Loucy (cell line): Measurements from ENCODE around the gene PRIMPOL.

Experiments
- H2AFZ ChIP-seq: fragments of 200-600 bp; sonication (generic); 2 replicates; pipeline ENCODE4 v1.6.0; 2016; ENCODE audit warnings: antibody characterized with exemption, mild to moderate bottlenecking, low read length, moderate library complexity
- H3F3A ChIP-seq: fragments of 200-600 bp; 2 replicates; pipeline ENCODE4 v1.6.0; 2016; ENCODE audit warnings: antibody characterized with exemption, low read depth, mild to moderate bottlenecking
- H3K27me3 ChIP-seq: fragments of 200-600 bp; sonication (generic); 2 replicates; pipeline ENCODE4 v1.6.1; 2014; ENCODE audit warnings: low read length, mild to moderate bottlenecking; ENCODE audit not compliant: insufficient read depth, poor library complexity, severe bottlenecking
- H3K36me3 ChIP-seq: fragments of 200-600 bp; sonication (generic); 2 replicates; pipeline ENCODE4 v1.6.1; 2016; ENCODE audit warnings: low read length; ENCODE audit not compliant: insufficient read depth
- H3K4me1 ChIP-seq: fragments of 200-600 bp; sonication (generic); 2 replicates; pipeline ENCODE4 v1.5.1; 2014; ENCODE audit warnings: low read length, mild to moderate bottlenecking; ENCODE audit not compliant: insufficient read depth, poor library complexity, severe bottlenecking
- H3K4me2 ChIP-seq: fragments of 200-600 bp; sonication (generic); 2 replicates; pipeline ENCODE4 v1.6.0; 2014; ENCODE audit warnings: antibody characterized with exemption, low read length, low read depth, mild to moderate bottlenecking; ENCODE audit not compliant: poor library complexity, severe bottlenecking
- H3K4me3 ChIP-seq: fragments of 200-600 bp; sonication (generic); 2 replicates; pipeline ENCODE4 v1.5.1; 2014; ENCODE audit warnings: low read length, mild to moderate bottlenecking, mixed read lengths; ENCODE audit not compliant: poor library complexity, severe bottlenecking
- H3K79me2 ChIP-seq: fragments of 200-600 bp; sonication (generic); 2 replicates; pipeline ENCODE4 v1.6.1; 2014; ENCODE audit warnings: low read length; ENCODE audit not compliant: insufficient read depth
- H3K9ac ChIP-seq: fragments of 200-600 bp; sonication (generic); 2 replicates; pipeline ENCODE4 v1.6.0; 2014; ENCODE audit warnings: mild to moderate bottlenecking, low read depth, low read length, moderate library complexity; ENCODE audit not compliant: poor library complexity, severe bottlenecking
- H3K9me2 ChIP-seq: fragments of 200-600 bp; sonication (generic); replicated peaks from 2 replicates; pipeline ENCODE4 v1.6.1; 2016; ENCODE audit warnings: low read depth, low read length, mixed read lengths
- H3K9me3 ChIP-seq: fragments of 200-600 bp; sonication (generic); 2 replicates; pipeline ENCODE4 v1.6.1; 2014; ENCODE audit warnings: mild to moderate bottlenecking, antibody characterized with exemption, low read length, low read depth; ENCODE audit not compliant: insufficient read depth
- H4K20me1 ChIP-seq: fragments of 200-600 bp; sonication (generic); 2 replicates; pipeline ENCODE4 v1.6.0; 2014; ENCODE audit warnings: antibody characterized with exemption, low read length, mild to moderate bottlenecking; ENCODE audit not compliant: insufficient read depth, poor library complexity, severe bottlenecking
- EZH2phosphoT487 ChIP-seq: fragments of 200-600 bp; IDR thresholded peaks from 2 replicates; pipeline ENCODE4 v1.6.1; 2018; ENCODE audit warnings: antibody characterized with exemption, mild to moderate bottlenecking, moderate library complexity, borderline replicate concordance
- TF ChIP-seq, protein P1 (sequence below): fragments of 200-600 bp; sonication (generic); conservative IDR thresholded peaks from 2 replicates; pipeline ENCODE4 v1.5.1; 2014; ENCODE audit warnings: mild to moderate bottlenecking, antibody characterized with exemption, low read length

The PRIMPOL gene

DNA sequence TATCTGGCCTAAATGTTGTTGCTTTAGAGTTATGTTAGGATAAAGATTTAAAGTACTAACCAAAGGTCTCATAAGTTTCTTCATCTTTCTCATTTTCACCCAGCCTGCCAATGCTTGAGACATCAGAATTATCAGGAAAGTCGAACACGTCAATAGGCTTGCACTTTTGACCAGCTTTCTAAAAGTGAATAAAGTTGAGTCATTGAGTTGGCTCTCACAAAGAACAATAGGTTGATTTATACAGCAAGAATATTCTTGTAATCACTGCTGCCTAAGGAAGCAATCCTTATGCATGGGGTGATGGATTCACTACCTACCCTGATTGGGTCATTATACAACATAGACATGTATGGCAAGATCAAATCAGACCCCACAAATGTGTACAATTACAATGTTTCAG lies 79.3 kb downstream of the PRIMPOL start:
- H3K4me1 ChIP-seq = peaks cover 51% of the 10 kb centered on the region
- no peak overlapping the region for H3K9ac ChIP-seq
- no peaks in the 10 kb centered on the region for H3K27me3 ChIP-seq
- H3K9me3 ChIP-seq = no peaks in the 10 kb centered on the region
- H2AFZ ChIP-seq = no peak overlapping the region
- peak overlapping the region; percentile 97 for H3K4me2 ChIP-seq
- H3K36me3 ChIP-seq = peaks cover 62% of the 10 kb centered on the region
- H3K4me3 ChIP-seq = peak overlapping the region; percentile 85
- TF ChIP-seq, protein P1, sequence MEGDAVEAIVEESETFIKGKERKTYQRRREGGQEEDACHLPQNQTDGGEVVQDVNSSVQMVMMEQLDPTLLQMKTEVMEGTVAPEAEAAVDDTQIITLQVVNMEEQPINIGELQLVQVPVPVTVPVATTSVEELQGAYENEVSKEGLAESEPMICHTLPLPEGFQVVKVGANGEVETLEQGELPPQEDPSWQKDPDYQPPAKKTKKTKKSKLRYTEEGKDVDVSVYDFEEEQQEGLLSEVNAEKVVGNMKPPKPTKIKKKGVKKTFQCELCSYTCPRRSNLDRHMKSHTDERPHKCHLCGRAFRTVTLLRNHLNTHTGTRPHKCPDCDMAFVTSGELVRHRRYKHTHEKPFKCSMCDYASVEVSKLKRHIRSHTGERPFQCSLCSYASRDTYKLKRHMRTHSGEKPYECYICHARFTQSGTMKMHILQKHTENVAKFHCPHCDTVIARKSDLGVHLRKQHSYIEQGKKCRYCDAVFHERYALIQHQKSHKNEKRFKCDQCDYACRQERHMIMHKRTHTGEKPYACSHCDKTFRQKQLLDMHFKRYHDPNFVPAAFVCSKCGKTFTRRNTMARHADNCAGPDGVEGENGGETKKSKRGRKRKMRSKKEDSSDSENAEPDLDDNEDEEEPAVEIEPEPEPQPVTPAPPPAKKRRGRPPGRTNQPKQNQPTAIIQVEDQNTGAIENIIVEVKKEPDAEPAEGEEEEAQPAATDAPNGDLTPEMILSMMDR = no peak
- TF ChIP-seq EZH2phosphoT487 = no peak
- H3K9me2 ChIP-seq = no peaks in the 10 kb centered on the region
- no peaks in the 10 kb centered on the region for H3F3A ChIP-seq
- H4K20me1 ChIP-seq = peaks cover 65% of the 10 kb centered on the region
- peaks cover 93% of the 10 kb centered on the region for H3K79me2 ChIP-seq

DNA sequence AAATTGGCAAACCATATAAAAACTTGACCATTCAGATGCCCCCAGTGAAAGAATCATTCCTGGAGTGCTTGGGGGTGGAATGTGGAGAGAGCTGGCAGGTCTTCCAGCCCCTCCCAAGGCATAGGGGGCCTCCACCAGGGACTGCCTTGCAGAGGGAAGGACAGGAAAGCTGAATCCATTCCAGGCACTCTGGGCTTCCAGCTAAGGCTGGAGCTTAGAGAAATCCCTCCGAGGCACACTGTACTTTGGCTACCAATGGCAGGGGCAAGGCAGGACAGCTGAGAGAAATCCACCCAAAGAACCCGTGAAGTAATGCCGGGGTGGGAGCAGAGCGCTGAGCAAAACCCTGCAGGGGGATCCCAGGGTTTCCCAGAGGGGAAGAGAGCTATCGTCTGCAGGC lies 80.4 kb downstream of the PRIMPOL start:
- Histone ChIP-seq H3K4me1 (peaks cover 57% of the 10 kb centered on the region), H3F3A (no peaks in the 10 kb centered on the region), H3K9me2 (no peaks in the 10 kb centered on the region), H3K36me3 (peaks cover 52% of the 10 kb centered on the region), H3K9me3 (no peaks in the 10 kb centered on the region), H3K79me2 (peaks cover 86% of the 10 kb centered on the region), H2AFZ (no peak overlapping the region), H3K27me3 (no peaks in the 10 kb centered on the region), H4K20me1 (peaks cover 59% of the 10 kb centered on the region), H3K4me3 (peak overlapping the region; percentile 85), H3K4me2 (peak overlapping the region; percentile 97), H3K9ac (peak overlapping the region; percentile 93)
- no peak for TF ChIP-seq EZH2phosphoT487
- TF ChIP-seq, protein P1 = no peak

DNA sequence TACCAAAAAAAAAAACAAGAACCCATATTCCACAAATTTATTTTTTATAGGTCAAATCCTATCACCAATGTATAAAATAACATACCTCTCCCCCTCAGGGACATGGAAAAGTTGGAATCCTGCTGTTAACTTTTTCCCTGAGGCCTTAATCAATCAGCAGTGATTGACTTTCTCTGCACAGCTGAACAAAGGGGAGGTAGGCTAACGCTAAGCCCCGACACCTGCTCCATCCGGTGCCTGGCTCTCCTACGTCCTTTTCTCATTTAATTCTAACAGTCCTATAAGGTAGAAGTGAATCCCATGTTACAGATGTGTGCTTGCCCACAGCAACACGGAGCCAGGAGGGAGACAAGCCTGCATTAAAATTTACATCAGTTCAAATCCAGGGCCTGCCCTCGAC lies 81.5 kb downstream of the PRIMPOL start:
- Histone ChIP-seq H3K27me3 (no peaks in the 10 kb centered on the region), H3K9ac (peak overlapping the region; percentile 93), H3K9me2 (no peaks in the 10 kb centered on the region), H3K36me3 (peaks cover 41% of the 10 kb centered on the region; the same call in 1 of the 2 replicates), H3F3A (no peaks in the 10 kb centered on the region), H3K9me3 (no peaks in the 10 kb centered on the region), H2AFZ (no peak overlapping the region), H3K4me2 (peak overlapping the region; percentile 97), H3K79me2 (peaks cover 76% of the 10 kb centered on the region), H3K4me1 (peaks cover 57% of the 10 kb centered on the region), H4K20me1 (peaks cover 59% of the 10 kb centered on the region), H3K4me3 (peak overlapping the region; percentile 85)
- TF ChIP-seq, protein P1 = no peak
- TF ChIP-seq EZH2phosphoT487 = no peak
